AG04450 (cell line): ENCODE data around the gene TBC1D25. TPM values are rescaled to one million over a fixed set of nuclear protein-coding genes. Genes with fewer than 3 reads are reported as not detected.
A peak's percentile ranks its signal among the peaks of the same experiment; 100 is the strongest.

Source experiments
- CTCF ChIA-PET: fragments of 300-600, 350-600 bp; formaldehyde crosslinking; extraction: SDS; loops from one replicate; lab custom pipeline; 2022; ENCODE audit warnings: antibody characterized with exemption, inconsistent platforms; lab: Charles Lee
- POLR2A ChIA-PET: fragments of 350-600 bp; formaldehyde crosslinking; extraction: SDS; loops from one replicate; lab custom pipeline; 2021; ENCODE audit warnings: antibody characterized with exemption, inconsistent platforms; lab: Yijun Ruan, JAX
- DNase-seq: peaks from one replicate; pipeline ENCODE4 v3.0.0-alpha.2; 2011; ENCODE audit warnings: low read depth, low spot score
- H3K27ac ChIP-seq: one replicate; pipeline ENCODE4 v1.5.1; 2012; ENCODE audit warnings: low read depth, low read length, control low read depth
- H3K27me3 ChIP-seq: one replicate; pipeline ENCODE4 v1.6.0; 2012; ENCODE audit warnings: low read length; ENCODE audit not compliant: control insufficient read depth, insufficient read depth
- H3K4me3 ChIP-seq: 2 replicates; pipeline ENCODE4 v1.5.1; 2011; ENCODE audit warnings: mild to moderate bottlenecking, low read depth, low read length, control low read depth
- H3K9me3 ChIP-seq: 2 replicates; pipeline ENCODE4 v1.5.1; 2012; ENCODE audit warnings: low read length; ENCODE audit not compliant: control insufficient read depth, insufficient read depth
- polyA plus RNA-seq: library from polyadenylated mRNA; depleted of rRNA; stranded (reverse); fragments of >200 nt; gene quantifications from 2 replicates; pipeline ENCODE4 v1.2.3, GENCODE V29; 2011
- TF ChIP-seq, protein P1 (sequence below): IDR thresholded peaks from 2 replicates; pipeline ENCODE4 v1.5.1; 2011; ENCODE audit warnings: low read depth, low read length, control low read depth, inconsistent platforms

TBC1D25 gene
- polyA plus RNA-seq, 1 experiment = 7.9 TPM

DNA sequence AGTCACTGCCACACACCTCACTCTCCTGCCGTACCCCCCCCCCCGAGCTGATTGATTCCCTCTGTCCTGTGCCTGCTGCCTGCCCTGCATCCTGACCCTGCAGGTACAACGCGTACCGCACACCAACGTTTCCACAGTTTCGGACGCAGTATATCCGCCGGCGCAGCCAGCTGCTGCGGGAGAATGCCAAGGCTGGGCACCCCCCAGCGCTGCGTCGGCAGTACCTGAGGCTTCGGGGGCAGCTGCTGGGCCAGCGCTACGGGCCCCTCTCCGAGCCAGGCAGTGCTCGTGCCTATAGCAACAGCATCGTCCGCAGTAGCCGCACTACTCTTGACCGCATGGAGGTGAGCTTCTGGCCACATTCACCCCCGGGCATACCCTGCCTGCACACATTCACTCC is 59.1 kb downstream of the TBC1D25 start:
- CTCF ChIA-PET = no interaction called here
- no peaks in the 10 kb centered on the region for H3K9me3 ChIP-seq
- no peak for DNase-seq
- H3K27ac ChIP-seq = no peak overlapping the region
- no peaks in the 10 kb centered on the region for H3K27me3 ChIP-seq
- TF ChIP-seq, protein P1, sequence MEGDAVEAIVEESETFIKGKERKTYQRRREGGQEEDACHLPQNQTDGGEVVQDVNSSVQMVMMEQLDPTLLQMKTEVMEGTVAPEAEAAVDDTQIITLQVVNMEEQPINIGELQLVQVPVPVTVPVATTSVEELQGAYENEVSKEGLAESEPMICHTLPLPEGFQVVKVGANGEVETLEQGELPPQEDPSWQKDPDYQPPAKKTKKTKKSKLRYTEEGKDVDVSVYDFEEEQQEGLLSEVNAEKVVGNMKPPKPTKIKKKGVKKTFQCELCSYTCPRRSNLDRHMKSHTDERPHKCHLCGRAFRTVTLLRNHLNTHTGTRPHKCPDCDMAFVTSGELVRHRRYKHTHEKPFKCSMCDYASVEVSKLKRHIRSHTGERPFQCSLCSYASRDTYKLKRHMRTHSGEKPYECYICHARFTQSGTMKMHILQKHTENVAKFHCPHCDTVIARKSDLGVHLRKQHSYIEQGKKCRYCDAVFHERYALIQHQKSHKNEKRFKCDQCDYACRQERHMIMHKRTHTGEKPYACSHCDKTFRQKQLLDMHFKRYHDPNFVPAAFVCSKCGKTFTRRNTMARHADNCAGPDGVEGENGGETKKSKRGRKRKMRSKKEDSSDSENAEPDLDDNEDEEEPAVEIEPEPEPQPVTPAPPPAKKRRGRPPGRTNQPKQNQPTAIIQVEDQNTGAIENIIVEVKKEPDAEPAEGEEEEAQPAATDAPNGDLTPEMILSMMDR = no peak
- POLR2A ChIA-PET = interaction anchor here (0.7 to 1.0 kb wide), 2 partner anchors 19 to 24 kb away, joined by 3 to 5 read pairs; partner anchors contain the start of gene RBM3
- peak overlapping the region; percentile 85 for H3K4me3 ChIP-seq

DNA sequence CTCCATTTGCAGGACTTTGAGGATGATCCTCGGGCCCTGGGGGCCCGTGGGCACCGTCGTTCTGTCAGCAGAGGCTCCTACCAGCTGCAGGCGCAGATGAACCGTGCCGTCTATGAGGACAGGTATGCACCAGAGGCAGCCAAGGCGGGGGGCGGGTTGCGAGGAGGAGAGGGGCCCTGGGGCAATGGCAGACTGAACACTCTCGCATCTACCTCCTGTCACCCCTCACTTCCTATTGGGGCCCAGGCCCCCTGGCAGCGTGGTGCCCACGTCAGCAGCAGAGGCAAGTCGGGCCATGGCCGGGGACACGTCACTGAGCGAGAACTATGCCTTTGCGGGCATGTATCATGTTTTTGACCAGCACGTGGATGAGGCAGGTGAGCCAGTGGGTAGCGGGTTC is 59.8 kb downstream of the TBC1D25 start:
- Histone ChIP-seq H3K27ac (no peak overlapping the region), H3K4me3 (no peak overlapping the region), H3K27me3 (no peaks in the 10 kb centered on the region), H3K9me3 (no peaks in the 10 kb centered on the region)
- no peak for DNase-seq
- TF ChIP-seq, protein P1 = no peak
- ChIA-PET POLR2A (no interaction called here), CTCF (no interaction called here)

DNA sequence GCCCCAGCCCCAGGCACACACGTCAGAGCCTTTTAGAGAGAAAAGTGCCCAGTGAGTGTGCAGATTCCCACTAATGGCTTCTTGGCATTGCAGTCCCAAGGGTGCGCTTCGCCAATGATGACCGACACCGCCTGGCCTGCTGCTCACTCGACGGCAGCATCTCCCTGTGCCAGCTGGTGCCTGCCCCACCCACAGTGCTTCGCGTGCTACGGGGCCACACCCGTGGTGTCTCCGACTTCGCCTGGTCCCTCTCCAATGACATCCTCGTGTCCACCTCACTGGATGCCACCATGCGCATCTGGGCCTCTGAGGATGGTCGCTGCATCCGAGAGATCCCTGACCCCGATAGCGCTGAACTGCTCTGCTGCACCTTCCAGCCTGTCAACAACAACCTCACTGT is 60.7 kb downstream of the TBC1D25 start:
- TF ChIP-seq, protein P1 = no peak
- no peak overlapping the region for H3K27ac ChIP-seq
- POLR2A ChIA-PET = no interaction called here
- no peak for DNase-seq
- CTCF ChIA-PET = no interaction called here
- no peak overlapping the region for H3K4me3 ChIP-seq
- no peaks in the 10 kb centered on the region for H3K27me3 ChIP-seq
- no peaks in the 10 kb centered on the region; the same call in 1 of the 2 replicates for H3K9me3 ChIP-seq

DNA sequence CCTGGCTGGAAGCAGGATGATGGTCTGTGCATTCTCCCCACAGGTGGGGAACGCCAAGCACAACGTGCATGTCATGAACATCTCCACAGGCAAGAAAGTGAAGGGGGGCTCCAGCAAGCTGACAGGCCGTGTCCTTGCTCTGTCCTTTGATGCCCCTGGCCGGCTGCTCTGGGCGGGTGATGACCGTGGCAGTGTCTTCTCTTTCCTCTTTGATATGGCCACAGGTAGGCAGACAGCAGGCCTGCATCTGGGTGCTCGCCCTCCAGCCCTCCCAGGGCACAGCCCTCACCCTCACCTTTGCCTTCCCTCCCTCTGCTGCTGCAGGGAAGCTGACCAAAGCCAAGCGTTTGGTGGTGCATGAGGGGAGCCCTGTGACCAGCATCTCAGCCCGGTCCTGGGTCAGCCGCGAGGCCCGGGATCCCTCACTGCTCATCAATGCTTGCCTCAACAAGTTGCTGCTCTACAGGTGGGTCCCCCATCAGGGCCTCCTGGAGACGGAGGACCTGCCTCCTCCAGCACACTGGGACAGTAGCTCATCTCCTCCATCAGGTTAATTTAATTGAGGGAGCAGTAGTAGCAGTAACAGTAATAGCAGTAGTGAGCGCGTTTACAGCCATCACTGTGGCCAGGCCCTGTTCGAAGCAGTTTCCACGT is 62.4 kb downstream of the TBC1D25 start:
- Histone ChIP-seq H3K4me3 (no peak overlapping the region), H3K27ac (no peak overlapping the region), H3K9me3 (no peaks in the 10 kb centered on the region; the same call in 1 of the 2 replicates), H3K27me3 (no peaks in the 10 kb centered on the region)
- DNase-seq = no peak
- ChIA-PET POLR2A (no interaction called here), CTCF (no interaction called here)
- TF ChIP-seq, protein P1 = no peak

DNA sequence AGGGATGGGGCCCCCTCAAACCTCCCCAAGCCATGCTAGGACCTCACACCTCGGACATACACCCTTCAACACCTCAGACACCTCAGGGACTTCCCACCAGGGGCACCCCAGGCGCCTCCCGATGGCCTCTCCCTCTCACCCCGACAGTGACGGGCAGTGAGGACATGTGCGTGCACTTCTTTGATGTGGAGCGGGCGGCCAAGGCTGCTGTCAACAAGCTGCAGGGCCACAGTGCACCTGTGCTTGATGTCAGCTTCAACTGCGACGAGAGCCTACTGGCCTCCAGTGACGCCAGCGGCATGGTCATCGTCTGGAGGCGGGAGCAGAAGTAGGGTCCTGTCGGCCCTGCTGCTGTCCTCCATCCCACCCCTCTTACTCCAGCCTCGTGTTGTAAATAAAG is 65.2 kb downstream of the TBC1D25 start:
- Histone ChIP-seq H3K9me3 (no peaks in the 10 kb centered on the region; the same call in 1 of the 2 replicates), H3K27ac (no peak overlapping the region), H3K27me3 (no peaks in the 10 kb centered on the region), H3K4me3 (no peak overlapping the region)
- CTCF ChIA-PET = no interaction called here
- POLR2A ChIA-PET = no interaction called here
- no peak for DNase-seq
- TF ChIP-seq, protein P1 = no peak
